ENCODE data around the gene BMP5.

- TF ChIP-seq CTCF (IDR thresholded peaks at IDR 0.05; ENCODE audit: low read depth, low read length) (no peak), EZH2phosphoT487 (IDR thresholded peaks at IDR 0.05; ENCODE audit: low read depth) (no peak)
Measured at GRCh38 chr6:55734256-55734655, 141.1 kb downstream of the BMP5 start.
